H1 (cell line): ENCODE data around the gene COL20A1. TPM values are rescaled to one million over a fixed set of nuclear protein-coding genes. Genes with fewer than 3 reads are reported as not detected.

ENCODE experiments used
- CTCF ChIA-PET: fragments of 300-600 bp; sonication (Branson Sonifier 250); formaldehyde crosslinking; loops from one replicate; lab custom pipeline; 2021; ENCODE audit not compliant: partially characterized antibody; lab: Charles Lee
- POLR2A ChIA-PET: fragments of 300-600 bp; sonication (Branson Sonifier 250); formaldehyde crosslinking; loops from one replicate; lab custom pipeline; 2021; ENCODE audit warnings: inconsistent platforms; ENCODE audit not compliant: partially characterized antibody; lab: Charles Lee
- DNase-seq, 2 experiments: peaks; one replicate each; pipeline versions ENCODE4 v3.0.0 to v3.0.0-alpha.2; 2010 to 2022; ENCODE audit warnings: low spot score in 2 of 2, low read depth in 1 of 2, mixed read lengths in 1 of 2
- FAIRE-seq: peaks from 2 replicates; lab custom pipeline; 2011; peaks lifted over from hg19 to GRCh38; lab: Jason Lieb, UNC
- H2AFZ ChIP-seq: 2 replicates; pipeline ENCODE4 v1.8.1; 2012; ENCODE audit warnings: low read length, inconsistent platforms
- H2AK5ac ChIP-seq: 2 replicates; pipeline ENCODE4 v1.6.1; 2013; ENCODE audit warnings: low read depth, low read length
- H2BK120ac ChIP-seq: replicated peaks from 2 replicates; pipeline ENCODE3; 2013; ENCODE audit warnings: low read depth, low read length, inconsistent platforms
- H2BK12ac ChIP-seq: 2 replicates; pipeline ENCODE4 v1.6.1; 2013; ENCODE audit warnings: low read depth, low read length
- H2BK15ac ChIP-seq: 2 replicates; pipeline ENCODE4 v1.6.1; 2013; ENCODE audit warnings: low read length
- H2BK20ac ChIP-seq: 2 replicates; pipeline ENCODE4 v1.6.1; 2013; ENCODE audit warnings: low read length
- H2BK5ac ChIP-seq: 2 replicates; pipeline ENCODE4 v1.6.1; 2013; ENCODE audit warnings: low read depth, low read length
- H3K14ac ChIP-seq: 2 replicates; pipeline ENCODE4 v1.6.1; 2013; ENCODE audit warnings: inconsistent platforms; ENCODE audit not compliant: insufficient read length
- H3K18ac ChIP-seq: 2 replicates; pipeline ENCODE4 v1.6.1; 2013; ENCODE audit warnings: low read length; ENCODE audit errors: extremely low read depth
- H3K23ac ChIP-seq: 2 replicates; pipeline ENCODE4 v1.6.1; 2013; ENCODE audit warnings: inconsistent platforms; ENCODE audit not compliant: insufficient read length
- H3K23me2 ChIP-seq: 2 replicates; pipeline ENCODE4 v1.6.1; 2013; ENCODE audit warnings: low read depth, low read length
- H3K27ac ChIP-seq: 2 replicates; pipeline ENCODE4 v1.6.1; 2011; ENCODE audit warnings: low read depth, low read length, inconsistent platforms
- H3K27me3 ChIP-seq, 4 experiments: replicated peaks in 1 of 4; 1 replicate in 1 of 4; 2 replicates in 3 of 4; pipeline versions ENCODE4 v1.6.1 to v1.8.1; 2011 to 2013; ENCODE audit warnings: low read length in 3 of 4, mild to moderate bottlenecking in 3 of 4, inconsistent platforms in 2 of 4, mixed read lengths in 2 of 4, moderate library complexity in 1 of 4; ENCODE audit not compliant: control insufficient read depth in 3 of 4, insufficient read depth in 3 of 4; ENCODE audit errors: extremely low read depth in 1 of 4
- H3K36me3 ChIP-seq, 4 experiments: 2 replicates each; pipeline versions ENCODE4 v1.6.1 to v1.8.1; 2011 to 2013; ENCODE audit warnings: mild to moderate bottlenecking in 4 of 4, low read length in 3 of 4, moderate library complexity in 2 of 4, control low read depth in 1 of 4, inconsistent platforms in 1 of 4; ENCODE audit not compliant: insufficient read depth in 4 of 4, control insufficient read depth in 2 of 4
- H3K4ac ChIP-seq: replicated peaks from 2 replicates; pipeline ENCODE3; 2013; ENCODE audit warnings: low read length, low read depth, mixed read lengths, inconsistent platforms; ENCODE audit not compliant: insufficient read length
- H3K4me1 ChIP-seq, 4 experiments: replicated peaks in 1 of 4; 1 replicate in 1 of 4; 2 replicates in 3 of 4; pipeline versions ENCODE4 v1.6.1 to v1.8.1; 2011 to 2013; ENCODE audit warnings: low read length in 3 of 4, inconsistent platforms in 2 of 4, mixed read lengths in 1 of 4; ENCODE audit not compliant: insufficient read depth in 4 of 4, control insufficient read depth in 3 of 4
- H3K4me2 ChIP-seq, 2 experiments: 2 replicates each; pipeline versions ENCODE4 v1.6.1 to v1.8.1; 2011 to 2013; ENCODE audit warnings: low read depth in 2 of 2, low read length in 2 of 2, control low read depth in 1 of 2, inconsistent platforms in 1 of 2, mild to moderate bottlenecking in 1 of 2; ENCODE audit not compliant: insufficient read depth in 1 of 2
- H3K4me3 ChIP-seq, 4 experiments: fragments of 200-600, 300-600 bp in 1 of 4; sonication (generic), shearing (Covaris generic), sonication (Bioruptor Twin) in 1 of 4; 2 replicates each; pipeline versions ENCODE4 v1.5.1 to v1.8.1; 2011 to 2016; ENCODE audit warnings: low read length in 4 of 4, low read depth in 3 of 4, control low read depth in 2 of 4, inconsistent platforms in 2 of 4, mild to moderate bottlenecking in 2 of 4, mixed read lengths in 1 of 4, moderate library complexity in 1 of 4; ENCODE audit not compliant: insufficient read depth in 2 of 4; ENCODE audit errors: extremely low read depth in 1 of 4
- H3K56ac ChIP-seq: replicated peaks from 2 replicates; pipeline ENCODE3; 2013; ENCODE audit warnings: low read depth, mild to moderate bottlenecking, mixed read lengths, low read length, inconsistent platforms; ENCODE audit not compliant: insufficient read length
- H3K79me1 ChIP-seq: 2 replicates; pipeline ENCODE4 v1.6.1; 2013; ENCODE audit warnings: low read depth, low read length, control low read depth
- H3K79me2 ChIP-seq, 2 experiments: 2 replicates each; pipeline versions ENCODE4 v1.6.1 to v1.8.1; 2012 to 2013; ENCODE audit warnings: low read length in 2 of 2, mild to moderate bottlenecking in 2 of 2, inconsistent platforms in 1 of 2; ENCODE audit not compliant: insufficient read depth in 2 of 2, control insufficient read depth in 1 of 2
- H3K9ac ChIP-seq, 4 experiments: replicated peaks in 1 of 4; 1 replicate in 1 of 4; 2 replicates in 3 of 4; pipeline versions ENCODE4 v1.6.1 to v1.8.1; 2011 to 2013; ENCODE audit warnings: low read depth in 3 of 4, low read length in 3 of 4, control low read depth in 2 of 4, mild to moderate bottlenecking in 2 of 4, moderate library complexity in 2 of 4, inconsistent platforms in 1 of 4; ENCODE audit errors: extremely low read depth in 1 of 4
- H3K9me3 ChIP-seq, 2 experiments: 2 replicates each; pipeline versions ENCODE4 v1.6.1 to v1.8.1; 2012 to 2013; ENCODE audit warnings: mild to moderate bottlenecking in 2 of 2, moderate library complexity in 2 of 2, control low read depth in 1 of 2, inconsistent platforms in 1 of 2, low read depth in 1 of 2, low read length in 1 of 2, mixed read lengths in 1 of 2; ENCODE audit not compliant: insufficient read depth in 2 of 2
- H4K20me1 ChIP-seq, 2 experiments: replicated peaks in 1 of 2; 2 replicates each; pipeline versions ENCODE3 to v1.8.1; 2011 to 2013; ENCODE audit warnings: inconsistent platforms in 2 of 2, low read length in 2 of 2, mild to moderate bottlenecking in 1 of 2; ENCODE audit not compliant: insufficient read depth in 2 of 2, control insufficient read depth in 1 of 2
- H4K5ac ChIP-seq: 2 replicates; pipeline ENCODE4 v1.6.1; 2013; ENCODE audit warnings: low read length, low read depth, mixed read lengths, inconsistent platforms; ENCODE audit not compliant: insufficient read length
- H4K8ac ChIP-seq: 2 replicates; pipeline ENCODE4 v1.8.0; 2013; ENCODE audit warnings: mild to moderate bottlenecking, moderate library complexity, low read length, inconsistent platforms; ENCODE audit not compliant: insufficient read depth; ENCODE audit errors: extremely low read depth
- H4K91ac ChIP-seq: replicated peaks from 2 replicates; pipeline ENCODE3; 2013; ENCODE audit warnings: low read length, mixed read lengths, inconsistent platforms; ENCODE audit not compliant: insufficient read length
- ATF3 ChIP-seq: IDR thresholded peaks from 2 replicates; pipeline ENCODE4 v1.6.1; 2011; ENCODE audit warnings: low read depth, mild to moderate bottlenecking, low read length; ENCODE audit not compliant: insufficient read depth
- ZNF274 ChIP-seq: IDR thresholded peaks from 2 replicates; pipeline ENCODE4 v1.7.0; 2012; ENCODE audit warnings: low read length, borderline replicate concordance; ENCODE audit errors: extremely low read depth
- WGBS, 2 experiments: shearing (Covaris generic) in 1 of 2; methylation state at CpG; one replicate each; pipeline versions ENCODE4 v1.1.6 to v1.1.7; 2013 to 2015; ENCODE audit warnings: low lambda C conversion rate in 2 of 2, mixed read lengths in 2 of 2, inconsistent platforms in 1 of 2, low coverage in 1 of 2, missing lambda C conversion rate in 1 of 2; ENCODE audit not compliant: insufficient replicate concordance in 2 of 2, insufficient coverage in 1 of 2, insufficient read length in 1 of 2; ENCODE audit errors: extremely low coverage in 1 of 2, missing lambda C conversion rate in 1 of 2; 5-methylcytosine and 5-hydroxymethylcytosine counted together
- polyA plus RNA-seq, 7 experiments: library from polyadenylated mRNA; depleted of rRNA in 3 of 7; stranded (reverse) in 5 of 7; unstranded in 2 of 7; fragments of >200 nt in 5 of 7; fragments of 200-250 nt in 2 of 7; gene quantifications; 1 replicate in 5 of 7; 2 replicates in 1 of 7; 4 replicates in 1 of 7; pipeline versions ENCODE4 v1.2.1 to v1.2.3, GENCODE V29; 2011 to 2013; ENCODE audit warnings: missing spikeins in 2 of 7, mixed read lengths in 2 of 7
- total RNA-seq: library from RNA; stranded (reverse); fragmentation: NEBNext Ultra II Directional; extraction: Animal tissue kit (Norgen Biotek cat#: 25700); gene quantifications from 2 replicates; pipeline ENCODE4 v1.2.1, GENCODE V29; 2021

Gene COL20A1
- total and polyA plus RNA-seq, 2 of the 8 experiments (the other 6 are each of a cell fraction or from before 2014, with no cell fraction given) = 0.19 to 0.21 TPM

GRCh38 chr20:63314015-63314471 lies 21.1 kb downstream of the COL20A1 start:
- Histone ChIP-seq H4K5ac (no peak overlapping the region), H3K36me3 (no peaks in the 10 kb centered on the region; a peak in 1 of 8 replicates), H3K27ac (no peak overlapping the region), H3K27me3 (no peaks in the 10 kb centered on the region), H2AK5ac (no peak overlapping the region), H2BK5ac (no peak overlapping the region), H3K4ac (no peak overlapping the region), H3K4me3 (no peak overlapping the region), H3K23ac (no peak overlapping the region), H3K9ac (no peak overlapping the region), H4K91ac (no peak overlapping the region), H3K56ac (no peak overlapping the region), H2AFZ (no peak overlapping the region), H3K18ac (no peak overlapping the region), H3K9me3 (no peaks in the 10 kb centered on the region), H3K23me2 (no peaks in the 10 kb centered on the region), H3K14ac (no peak overlapping the region), H3K79me1 (no peaks in the 10 kb centered on the region), H2BK12ac (peak overlapping the region; percentile 50; the same call in 1 of the 2 replicates), H3K79me2 (no peaks in the 10 kb centered on the region), H2BK15ac (no peak overlapping the region), H3K4me2 (no peak overlapping the region), H4K8ac (no peak overlapping the region), H2BK20ac (no peak overlapping the region), H3K4me1 (no peaks in the 10 kb centered on the region; a peak in 2 of 7 replicates), H2BK120ac (no peak overlapping the region), H4K20me1 (no peaks in the 10 kb centered on the region)
- 92% methylated on average over 9 of the region's 9 CpGs; no CpG with 5 or more reads in 1 of the 2 experiments for WGBS, 2 experiments
- FAIRE-seq = no peak
- TF ChIP-seq ATF3 = no peak
- no peak for TF ChIP-seq ZNF274
- no peak for DNase-seq
- ChIA-PET POLR2A (interaction anchor here (0.7 kb wide), 1 partner anchor 151 kb away, joined by 3 read pairs; no protein-coding TSS in a partner anchor), CTCF (interaction anchor here (0.8 to 2.2 kb wide), 6 partner anchors 16 to 86 kb away, joined by 3 to 24 read pairs (median 4); no protein-coding TSS in a partner anchor)
